ENCODE data around the gene ZNF846. TPM values are rescaled to one million over a fixed set of nuclear protein-coding genes. Genes with fewer than 3 reads are reported as not detected.
"Not testable (repeated sequence)": the region's sequence is repeated elsewhere in the genome, so short reads cannot be mapped to it uniquely, and the experiment has no call there.

ZNF846 gene
- total RNA-seq, 1 experiment from 2014 or later, result 3.3 TPM

DNA sequence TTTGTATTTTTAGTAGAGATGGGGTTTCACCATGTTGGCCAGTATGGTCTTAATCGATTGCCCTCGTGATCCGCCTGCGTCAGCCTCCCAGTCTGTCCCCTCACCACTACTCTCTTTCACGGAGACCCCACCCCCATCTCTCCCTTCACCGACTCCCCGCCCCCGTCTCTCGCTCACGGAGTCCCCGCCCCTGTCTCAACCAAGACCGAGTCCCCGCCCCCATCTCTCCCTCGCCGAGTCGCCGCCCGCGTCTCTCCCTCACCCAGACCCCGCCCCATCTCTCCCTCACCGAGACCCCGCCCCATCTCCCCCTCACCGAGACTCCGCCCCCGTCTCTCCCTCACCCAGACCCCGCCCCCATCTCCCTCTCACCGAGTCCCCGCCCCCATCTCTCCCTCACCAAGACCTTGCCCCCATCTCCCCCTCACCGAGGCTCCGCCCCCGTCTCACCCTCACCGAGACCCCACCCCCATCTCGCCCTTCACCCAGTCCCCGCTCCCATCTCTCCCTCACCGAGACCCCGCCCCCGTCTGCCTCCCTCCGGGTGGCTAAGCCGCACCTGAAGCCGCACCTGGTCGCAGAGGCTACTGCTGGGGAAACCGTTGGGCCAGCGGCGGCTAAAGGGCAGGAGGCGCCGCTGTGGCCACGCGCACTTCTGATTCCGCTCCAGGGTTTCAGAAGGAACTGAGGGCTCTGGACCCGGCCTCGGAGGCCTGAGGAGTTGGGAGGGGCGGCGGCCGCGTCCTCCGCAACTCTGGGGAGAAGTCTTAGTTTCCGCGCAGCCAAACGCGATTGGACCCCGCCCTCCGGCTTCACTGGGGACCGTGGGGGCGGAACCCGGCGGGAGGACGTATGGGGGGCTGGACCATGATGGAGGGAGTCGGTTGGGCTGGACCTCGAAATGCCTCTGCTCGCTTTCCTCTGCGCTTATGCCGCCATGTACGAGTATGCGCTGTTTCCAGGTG lies 17.1 kb upstream of the ZNF846 start:
- H3K9me3 Mint-ChIP-seq (ENCODE audit: unreplicated experiment), result no peaks in the 10 kb centered on the region
- H3K27ac Mint-ChIP-seq (ENCODE audit: low read depth, unreplicated experiment), result peak overlapping the region; percentile 71
- ChIA-PET POLR2A (interaction anchor here (0.6 to 0.7 kb wide), 2 partner anchors 202 to 570 kb away, joined by 3 read pairs; no protein-coding TSS in a partner anchor), CTCF (interaction anchor here (0.7 kb wide), 1 partner anchor 667 kb away, joined by 3 read pairs; no protein-coding TSS in a partner anchor)
- peaks cover 16% of the 10 kb centered on the region for H3K4me1 Mint-ChIP-seq (ENCODE audit: insufficient read depth, unreplicated experiment)
- peaks cover 7% of the 10 kb centered on the region for H3K36me3 Mint-ChIP-seq (ENCODE audit: insufficient read depth, unreplicated experiment)
- TF ChIP-seq, protein P1, sequence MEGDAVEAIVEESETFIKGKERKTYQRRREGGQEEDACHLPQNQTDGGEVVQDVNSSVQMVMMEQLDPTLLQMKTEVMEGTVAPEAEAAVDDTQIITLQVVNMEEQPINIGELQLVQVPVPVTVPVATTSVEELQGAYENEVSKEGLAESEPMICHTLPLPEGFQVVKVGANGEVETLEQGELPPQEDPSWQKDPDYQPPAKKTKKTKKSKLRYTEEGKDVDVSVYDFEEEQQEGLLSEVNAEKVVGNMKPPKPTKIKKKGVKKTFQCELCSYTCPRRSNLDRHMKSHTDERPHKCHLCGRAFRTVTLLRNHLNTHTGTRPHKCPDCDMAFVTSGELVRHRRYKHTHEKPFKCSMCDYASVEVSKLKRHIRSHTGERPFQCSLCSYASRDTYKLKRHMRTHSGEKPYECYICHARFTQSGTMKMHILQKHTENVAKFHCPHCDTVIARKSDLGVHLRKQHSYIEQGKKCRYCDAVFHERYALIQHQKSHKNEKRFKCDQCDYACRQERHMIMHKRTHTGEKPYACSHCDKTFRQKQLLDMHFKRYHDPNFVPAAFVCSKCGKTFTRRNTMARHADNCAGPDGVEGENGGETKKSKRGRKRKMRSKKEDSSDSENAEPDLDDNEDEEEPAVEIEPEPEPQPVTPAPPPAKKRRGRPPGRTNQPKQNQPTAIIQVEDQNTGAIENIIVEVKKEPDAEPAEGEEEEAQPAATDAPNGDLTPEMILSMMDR (IDR thresholded peaks at IDR 0.05; ENCODE audit: unreplicated experiment), result no peak
- no TSS peak for BruUV-seq (replicated peaks)
- peak; percentile 85 for DNase-seq (ENCODE audit: unreplicated experiment)
- H3K4me3 Mint-ChIP-seq (ENCODE audit: unreplicated experiment), result peak overlapping the region; percentile 93
- intact Hi-C loops (cut with micrococcal nuclease), result loop anchor here (2.0 kb wide), 1 partner anchor 17 kb away; the partner anchor contains the start of gene ZNF846
- H3K27me3 Mint-ChIP-seq (ENCODE audit: insufficient read depth, unreplicated experiment), result no peaks in the 10 kb centered on the region

- H3K27me3 Mint-ChIP-seq (ENCODE audit: insufficient read depth, unreplicated experiment); POLR2A ChIA-PET; H3K4me3 Mint-ChIP-seq (ENCODE audit: unreplicated experiment); DNase-seq (ENCODE audit: unreplicated experiment); BruUV-seq (replicated peaks); H3K36me3 Mint-ChIP-seq (ENCODE audit: insufficient read depth, unreplicated experiment); H3K9me3 Mint-ChIP-seq (ENCODE audit: unreplicated experiment): not testable (repeated sequence)
- Mint-ChIP-seq H3K4me1 (ENCODE audit: insufficient read depth, unreplicated experiment) (peaks cover 10% of the 10 kb centered on the region), H3K27ac (ENCODE audit: low read depth, unreplicated experiment) (peak overlapping the region; percentile 71)
- intact Hi-C loops (cut with micrococcal nuclease), result loop anchor here (2.0 kb wide), 1 partner anchor 15 kb away; the partner anchor contains the start of gene ZNF846
- CTCF ChIA-PET, result interaction anchor here (1.0 kb wide), 1 partner anchor 158 kb away, joined by 3 read pairs; no protein-coding TSS in a partner anchor
These were observed 15.6 kb upstream of the ZNF846 start for GRCh38 chr19:9784163-9784496.

DNA sequence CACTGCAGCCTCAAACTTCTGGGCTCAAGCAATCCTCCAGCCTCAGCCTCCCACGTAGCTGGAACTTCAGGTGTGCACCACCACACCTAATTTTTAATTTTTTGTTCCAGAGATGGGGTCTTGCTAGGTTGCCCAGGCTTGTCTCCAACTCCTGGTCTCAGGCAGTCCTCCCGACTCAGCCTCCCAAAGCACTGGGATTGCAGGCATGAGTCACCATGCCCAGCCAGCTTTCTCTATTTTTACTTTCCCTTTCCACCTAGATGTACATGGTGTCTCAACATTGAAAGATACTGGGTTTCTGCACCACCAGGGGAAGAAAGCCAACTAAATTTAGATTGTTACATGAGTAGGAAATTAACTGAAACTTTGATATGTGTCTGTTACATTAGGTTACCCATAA lies 13.8 kb upstream of the ZNF846 start:
- H3K27ac Mint-ChIP-seq (ENCODE audit: low read depth, unreplicated experiment), result no peak overlapping the region
- intact Hi-C loops (cut with micrococcal nuclease), result no loop called here
- H3K4me1 Mint-ChIP-seq (ENCODE audit: insufficient read depth, unreplicated experiment), result peaks cover 10% of the 10 kb centered on the region
- ChIA-PET CTCF (interaction anchor here (0.6 to 1.1 kb wide), 2 partner anchors 157 to 194 kb away, joined by 3 read pairs; no protein-coding TSS in a partner anchor), POLR2A (interaction anchor here (1.2 kb wide), 1 partner anchor 13 kb away, joined by 4 read pairs; the partner anchor contains the start of gene ZNF846)
- BruUV-seq (replicated peaks), result no TSS peak
- no peaks in the 10 kb centered on the region for H3K27me3 Mint-ChIP-seq (ENCODE audit: insufficient read depth, unreplicated experiment)
- H3K4me3 Mint-ChIP-seq (ENCODE audit: unreplicated experiment), result no peak overlapping the region
- no peaks in the 10 kb centered on the region for H3K9me3 Mint-ChIP-seq (ENCODE audit: unreplicated experiment)
- H3K36me3 Mint-ChIP-seq (ENCODE audit: insufficient read depth, unreplicated experiment), result no peaks in the 10 kb centered on the region
- TF ChIP-seq, protein P1 (IDR thresholded peaks at IDR 0.05; ENCODE audit: unreplicated experiment), result no peak
- no peak for DNase-seq (ENCODE audit: unreplicated experiment)

GRCh38 chr19:9757544-9758501 lies 10.7 kb downstream of the ZNF846 start:
- BruUV-seq (replicated peaks), result no TSS peak
- no peak overlapping the region for H3K27ac Mint-ChIP-seq (ENCODE audit: low read depth, unreplicated experiment)
- DNase-seq (ENCODE audit: unreplicated experiment), result no peak
- TF ChIP-seq, protein P1 (IDR thresholded peaks at IDR 0.05; ENCODE audit: unreplicated experiment), result no peak
- H3K9me3 Mint-ChIP-seq (ENCODE audit: unreplicated experiment), result peaks cover 7% of the 10 kb centered on the region
- no peaks in the 10 kb centered on the region for H3K4me1 Mint-ChIP-seq (ENCODE audit: insufficient read depth, unreplicated experiment)
- ChIA-PET CTCF (interaction anchor here (0.5 to 1.0 kb wide), 3 partner anchors 9 to 1104 kb away, joined by 3 read pairs; no protein-coding TSS in a partner anchor), POLR2A (interaction anchor here (0.6 to 1.0 kb wide), 2 partner anchors 11 to 60 kb away, joined by 3 to 4 read pairs; partner anchors contain the start of gene ZNF846)
- H3K27me3 Mint-ChIP-seq (ENCODE audit: insufficient read depth, unreplicated experiment), result no peaks in the 10 kb centered on the region
- no peaks in the 10 kb centered on the region for H3K36me3 Mint-ChIP-seq (ENCODE audit: insufficient read depth, unreplicated experiment)
- intact Hi-C loops (cut with micrococcal nuclease), result no loop called here
- H3K4me3 Mint-ChIP-seq (ENCODE audit: unreplicated experiment), result no peak overlapping the region
